ENCODE measurements around the gene ZNF784. TPM values are rescaled to one million over a fixed set of nuclear protein-coding genes. Genes with fewer than 3 reads are reported as not detected.
A peak's percentile ranks its signal among the peaks of the same experiment; 100 is the strongest.

The ZNF784 gene
- total RNA-seq, 1 experiment from 2014 or later: 1.7 TPM

- in situ Hi-C loops (cut with HindIII; ENCODE audit: low pct_unique_long_range_greater_than_20kb, low sequenced_read_pairs): no loop called here
- peak; percentile 89 for DNase-seq (ENCODE audit: low read depth, low spot score)
These were observed 24.3 kb downstream of the ZNF784 start, which contains the start of gene ZNF524 for GRCh38 chr19:55599842-55600661. TSS of gene ZNF524 (plus strand) at chr19:55600288. CDS start at chr19:55602113, 1,825 bp downstream.

- DNase-seq (ENCODE audit: low read depth, low spot score): peak; percentile 98
- in situ Hi-C loops (cut with HindIII; ENCODE audit: low pct_unique_long_range_greater_than_20kb, low sequenced_read_pairs): no loop called here
These were observed 24.9 kb downstream of the ZNF784 start, which contains the start of gene FIZ1 for GRCh38 chr19:55599468-55599841. TSS of gene FIZ1 (minus strand) at chr19:55599517. CDS start at chr19:55597865, 1,652 bp downstream.

GRCh38 chr19:55598719-55599467, 25.5 kb downstream of the ZNF784 start:
- in situ Hi-C loops (cut with HindIII; ENCODE audit: low pct_unique_long_range_greater_than_20kb, low sequenced_read_pairs): no loop called here
- peak; percentile 95 for DNase-seq (ENCODE audit: low read depth, low spot score)

GRCh38 chr19:55598034-55598433, 26.3 kb downstream of the ZNF784 start:
- in situ Hi-C loops (cut with HindIII; ENCODE audit: low pct_unique_long_range_greater_than_20kb, low sequenced_read_pairs): no loop called here
- DNase-seq (ENCODE audit: low read depth, low spot score): no peak

GRCh38 chr19:55597501-55597921, 26.9 kb downstream of the ZNF784 start:
- in situ Hi-C loops (cut with HindIII; ENCODE audit: low pct_unique_long_range_greater_than_20kb, low sequenced_read_pairs): no loop called here
- no peak for DNase-seq (ENCODE audit: low read depth, low spot score)

GRCh38 chr19:55596304-55596703, 28.1 kb downstream of the ZNF784 start:
- DNase-seq (ENCODE audit: low read depth, low spot score): no peak
- in situ Hi-C loops (cut with HindIII; ENCODE audit: low pct_unique_long_range_greater_than_20kb, low sequenced_read_pairs): no loop called here

GRCh38 chr19:55594996-55595545, 29.3 kb downstream of the ZNF784 start:
- in situ Hi-C loops (cut with HindIII; ENCODE audit: low pct_unique_long_range_greater_than_20kb, low sequenced_read_pairs): no loop called here
- no peak for DNase-seq (ENCODE audit: low read depth, low spot score)

- in situ Hi-C loops (cut with HindIII; ENCODE audit: low pct_unique_long_range_greater_than_20kb, low sequenced_read_pairs): no loop called here
- no peak for DNase-seq (ENCODE audit: low read depth, low spot score)
These were observed 31.1 kb downstream of the ZNF784 start for GRCh38 chr19:55593096-55593772.

GRCh38 chr19:55592391-55593090, 31.8 kb downstream of the ZNF784 start:
- in situ Hi-C loops (cut with HindIII; ENCODE audit: low pct_unique_long_range_greater_than_20kb, low sequenced_read_pairs): no loop called here
- no peak for DNase-seq (ENCODE audit: low read depth, low spot score)

GRCh38 chr19:55591555-55591954, 32.8 kb downstream of the ZNF784 start:
- in situ Hi-C loops (cut with HindIII; ENCODE audit: low pct_unique_long_range_greater_than_20kb, low sequenced_read_pairs): no loop called here
- no peak for DNase-seq (ENCODE audit: low read depth, low spot score)

- in situ Hi-C loops (cut with HindIII; ENCODE audit: low pct_unique_long_range_greater_than_20kb, low sequenced_read_pairs): no loop called here
- DNase-seq (ENCODE audit: low read depth, low spot score): peak; percentile 49
These were observed 33.7 kb downstream of the ZNF784 start for GRCh38 chr19:55590617-55591016.

GRCh38 chr19:55590109-55590508, 34.3 kb downstream of the ZNF784 start:
- in situ Hi-C loops (cut with HindIII; ENCODE audit: low pct_unique_long_range_greater_than_20kb, low sequenced_read_pairs): no loop called here
- no peak for DNase-seq (ENCODE audit: low read depth, low spot score)

GRCh38 chr19:55588738-55589137, 35.6 kb downstream of the ZNF784 start:
- DNase-seq (ENCODE audit: low read depth, low spot score): no peak
- in situ Hi-C loops (cut with HindIII; ENCODE audit: low pct_unique_long_range_greater_than_20kb, low sequenced_read_pairs): no loop called here

GRCh38 chr19:55586976-55587668, 37.2 kb downstream of the ZNF784 start:
- DNase-seq (ENCODE audit: low read depth, low spot score): peak; percentile 80
- in situ Hi-C loops (cut with HindIII; ENCODE audit: low pct_unique_long_range_greater_than_20kb, low sequenced_read_pairs): no loop called here

GRCh38 chr19:55585658-55586339, 38.6 kb downstream of the ZNF784 start:
- DNase-seq (ENCODE audit: low read depth, low spot score): peak; percentile 66
- in situ Hi-C loops (cut with HindIII; ENCODE audit: low pct_unique_long_range_greater_than_20kb, low sequenced_read_pairs): no loop called here

- in situ Hi-C loops (cut with HindIII; ENCODE audit: low pct_unique_long_range_greater_than_20kb, low sequenced_read_pairs): no loop called here
These were observed 39.5 kb downstream of the ZNF784 start for GRCh38 chr19:55584871-55585270.

More at GRCh38 chr19:55584871-55585270, 39.5 kb downstream of the ZNF784 start:
- DNase-seq (ENCODE audit: low read depth, low spot score): no peak
